Medulla oblongata (tissue), 1 donor: ENCODE results near the gene SPEM3.
"Not testable (repeated sequence)": the region's sequence is repeated elsewhere in the genome, so short reads cannot be mapped to it uniquely, and the experiment has no call there.

Experiments used
- DNase-seq: peaks from one replicate; pipeline ENCODE4 v3.0.0-alpha.2; 2015; ENCODE audit errors: extremely low spot score

SPEM3 gene

GRCh38 chr17:7471729-7472128 is 43.1 kb downstream of the SPEM3 start:
- no peak for DNase-seq

- not testable (repeated sequence) for DNase-seq
Observed at GRCh38 chr17:7474767-7475166, 46.1 kb downstream of the SPEM3 start.

GRCh38 chr17:7475764-7476422 is 47.2 kb downstream of the SPEM3 start:
- DNase-seq = no peak

GRCh38 chr17:7476494-7476893 is 47.8 kb downstream of the SPEM3 start:
- DNase-seq = no peak

- no peak for DNase-seq
Observed at GRCh38 chr17:7476951-7477350, 48.3 kb downstream of the SPEM3 start.

- DNase-seq = peak; percentile 71
Observed at GRCh38 chr17:7477392-7478275, 49.0 kb downstream of the SPEM3 start.

GRCh38 chr17:7478276-7479212 is 49.9 kb downstream of the SPEM3 start:
- DNase-seq = peak; percentile 60

GRCh38 chr17:7479213-7480088 is 50.8 kb downstream of the SPEM3 start, which contains the start of gene ZBTB4:
Gene ZBTB4 (minus strand): TSS chr17:7479631. CDS start chr17:7466801, 12,830 bp downstream.
- peak; percentile 45 for DNase-seq

- DNase-seq = no peak
Observed at GRCh38 chr17:7480089-7480384, 51.4 kb downstream of the SPEM3 start.

- DNase-seq = not testable (repeated sequence)
Observed at GRCh38 chr17:7481275-7481674, 52.6 kb downstream of the SPEM3 start, which contains the start of gene SLC35G6. Gene SLC35G6 (plus strand): TSS chr17:7481446. CDS start chr17:7481517, 71 bp downstream.

- DNase-seq = not testable (repeated sequence)
Observed at GRCh38 chr17:7481842-7482741, 53.4 kb downstream of the SPEM3 start.
